Measurements from ENCODE around the gene CLEC11A.
"Not testable (repeated sequence)": the region's sequence is repeated elsewhere in the genome, so short reads cannot be mapped to it uniquely, and the experiment has no call there.

Gene CLEC11A

GRCh38 chr19:50770888-50771287 lies 47.7 kb downstream of the CLEC11A start:
- no peaks in the 10 kb centered on the region for H3K36me3 ChIP-seq (ENCODE audit: control insufficient read depth in 2 of 2, insufficient read depth in 1 of 2, low read length in 2 of 2)
- ChIA-PET CTCF (no interaction called here), POLR2A (no interaction called here)
- no peak overlapping the region for H3K4me3 ChIP-seq (ENCODE audit: low read depth, low read length)
- no peaks in the 10 kb centered on the region for H3K9me3 ChIP-seq (ENCODE audit: control insufficient read depth, insufficient read depth, low read depth, low read length)
- no peak overlapping the region for H3K27ac ChIP-seq (ENCODE audit: extremely low read depth, low read depth, low read length)
- H3K4me1 ChIP-seq (ENCODE audit: control insufficient read depth, insufficient read depth, low read length) = no peaks in the 10 kb centered on the region
- TF ChIP-seq ZBTB10 (tag by site-specific recombination; IDR thresholded peaks at IDR 0.05) (no peak), ZNF704 (tag by site-specific recombination; IDR thresholded peaks at IDR 0.05) (no peak), ZNF146 (tag by site-specific recombination; IDR thresholded peaks at IDR 0.05) (no peak), ZSCAN4 (tag by site-specific recombination; IDR thresholded peaks at IDR 0.05) (no peak), ZNF423 (tag by site-specific recombination; IDR thresholded peaks at IDR 0.05) (no peak), ZNF776 (tag by site-specific recombination; IDR thresholded peaks at IDR 0.05; ENCODE audit: borderline replicate concordance) (no peak), ZNF112 (tag by site-specific recombination; IDR thresholded peaks at IDR 0.05) (no peak), ZNF639 (tag by site-specific recombination; IDR thresholded peaks at IDR 0.05) (no peak), ZNF670 (tag by site-specific recombination; IDR thresholded peaks at IDR 0.05; ENCODE audit: low read depth) (no peak), ZBTB6 (tag by site-specific recombination; IDR thresholded peaks at IDR 0.05) (no peak)

- Histone ChIP-seq H3K4me1 (ENCODE audit: control insufficient read depth, insufficient read depth, low read length) (no peaks in the 10 kb centered on the region), H3K36me3 (ENCODE audit: control insufficient read depth in 2 of 2, insufficient read depth in 1 of 2, low read length in 2 of 2) (no peaks in the 10 kb centered on the region), H3K27ac (ENCODE audit: extremely low read depth, low read depth, low read length) (no peak overlapping the region), H3K9me3 (ENCODE audit: control insufficient read depth, insufficient read depth, low read depth, low read length) (no peaks in the 10 kb centered on the region), H3K4me3 (ENCODE audit: low read depth, low read length) (no peak overlapping the region)
- ChIA-PET CTCF (interaction anchor here (1.0 to 2.8 kb wide), 2 partner anchors 12 to 67 kb away, joined by 4 to 12 read pairs; no protein-coding TSS in a partner anchor), POLR2A (interaction anchor here (1.2 kb wide), 1 partner anchor 12 kb away, joined by 4 read pairs; no protein-coding TSS in a partner anchor)
- TF ChIP-seq ZBTB6 (tag by site-specific recombination; IDR thresholded peaks at IDR 0.05) = no peak
- TF ChIP-seq OSR2 (tag by site-specific recombination; IDR thresholded peaks at IDR 0.05) = no peak
- no peak for TF ChIP-seq INSM2 (tag by site-specific recombination; IDR thresholded peaks at IDR 0.05)
- TF ChIP-seq RBAK (tag by site-specific recombination; IDR thresholded peaks at IDR 0.05) = peak; percentile 95
- TF ChIP-seq MYNN (tag by site-specific recombination; IDR thresholded peaks at IDR 0.05; ENCODE audit: borderline replicate concordance) = no peak
- no peak for TF ChIP-seq ELK4 (IDR thresholded peaks at IDR 0.05; ENCODE audit: borderline replicate concordance, low read depth, low read length)
- peak; percentile 43; the same call in 1 of the 2 replicates for TF ChIP-seq ZNF335 (tag by site-specific recombination; conservative IDR thresholded peaks at IDR 0.05)
- no peak for TF ChIP-seq ZNF121 (tag by site-specific recombination; IDR thresholded peaks at IDR 0.05)
- no peak for TF ChIP-seq ZNF114 (tag by site-specific recombination; IDR thresholded peaks at IDR 0.05)
- no peak for TF ChIP-seq ZNF626 (tag by site-specific recombination; IDR thresholded peaks at IDR 0.05)
Observed at GRCh38 chr19:50772476-50772875, 49.3 kb downstream of the CLEC11A start.

- not testable (repeated sequence) for H3K36me3 ChIP-seq (ENCODE audit: control insufficient read depth in 2 of 2, insufficient read depth in 1 of 2, low read length in 2 of 2); H3K4me1 ChIP-seq (ENCODE audit: control insufficient read depth, insufficient read depth, low read length); H3K27ac ChIP-seq (ENCODE audit: extremely low read depth, low read depth, low read length); H3K4me3 ChIP-seq (ENCODE audit: low read depth, low read length); H3K9me3 ChIP-seq (ENCODE audit: control insufficient read depth, insufficient read depth, low read depth, low read length)
- ChIA-PET POLR2A (interaction anchor here (1.2 kb wide), 1 partner anchor 12 kb away, joined by 4 read pairs; no protein-coding TSS in a partner anchor), CTCF (interaction anchor here (0.7 to 2.8 kb wide), 4 partner anchors 11 to 322 kb away, joined by 4 to 12 read pairs (median 4); no protein-coding TSS in a partner anchor)
Observed at GRCh38 chr19:50772912-50773311, 49.7 kb downstream of the CLEC11A start.
